Fibroblast of lung (primary cell): ENCODE results near the gene STK16. TPM values are rescaled to one million over a fixed set of nuclear protein-coding genes. Genes with fewer than 3 reads are reported as not detected.

Experiments
- DNase-seq, 2 donors: peaks; one replicate each; pipeline versions ENCODE4 v3.0.0 to v3.0.0-alpha.2; 2010; ENCODE audit warnings: low read depth in 2 of 2
- H2AFZ ChIP-seq: 2 replicates; pipeline ENCODE4 v1.5.1; 2012; ENCODE audit warnings: low read length, control low read depth, inconsistent platforms
- H3K27ac ChIP-seq: 2 replicates; pipeline ENCODE4 v1.5.1; 2011; ENCODE audit warnings: low read length, control low read depth; ENCODE audit not compliant: insufficient read depth
- H3K27me3 ChIP-seq: 2 replicates; pipeline ENCODE4 v1.5.1; 2011; ENCODE audit warnings: mild to moderate bottlenecking, low read length; ENCODE audit not compliant: control insufficient read depth, insufficient read depth
- H3K36me3 ChIP-seq: 2 replicates; pipeline ENCODE4 v1.5.1; 2011; ENCODE audit warnings: low read length; ENCODE audit not compliant: control insufficient read depth, insufficient read depth
- H3K4me1 ChIP-seq: 2 replicates; pipeline ENCODE4 v1.5.1; 2011; ENCODE audit warnings: low read length; ENCODE audit not compliant: control insufficient read depth, insufficient read depth; ENCODE audit errors: extremely low read depth
- H3K4me2 ChIP-seq: 2 replicates; pipeline ENCODE4 v1.5.1; 2011; ENCODE audit warnings: low read length, control low read depth; ENCODE audit not compliant: insufficient read depth; ENCODE audit errors: extremely low read depth
- H3K4me3 ChIP-seq, 4 experiments: fragments of 200-600 bp in 1 of 4; sonication (generic) in 1 of 4; replicated peaks in 1 of 4; 2 replicates each; pipeline ENCODE4 v1.5.1; 2011 to 2016; ENCODE audit warnings: low read length in 4 of 4, low read depth in 3 of 4, mild to moderate bottlenecking in 3 of 4, control low read depth in 2 of 4, inconsistent platforms in 1 of 4, mixed read lengths in 1 of 4; ENCODE audit not compliant: insufficient read depth in 1 of 4; ENCODE audit errors: control extremely low read depth in 1 of 4
- H3K79me2 ChIP-seq: 2 replicates; pipeline ENCODE4 v1.5.1; 2012; ENCODE audit warnings: mild to moderate bottlenecking, low read length, inconsistent platforms; ENCODE audit not compliant: control insufficient read depth, insufficient read depth
- H3K9ac ChIP-seq: 2 replicates; pipeline ENCODE4 v1.5.1; 2011; ENCODE audit warnings: mild to moderate bottlenecking, low read length, control low read depth; ENCODE audit not compliant: insufficient read depth
- H3K9me3 ChIP-seq: 2 replicates; pipeline ENCODE4 v1.5.1; 2012; ENCODE audit warnings: low read depth, low read length; ENCODE audit not compliant: control insufficient read depth, insufficient read depth
- H4K20me1 ChIP-seq: 2 replicates; pipeline ENCODE4 v1.5.1; 2011; ENCODE audit warnings: low read length; ENCODE audit not compliant: control insufficient read depth, insufficient read depth; ENCODE audit errors: extremely low read depth
- CTCF ChIP-seq, 2 donors: IDR thresholded peaks in 1 of 2; conservative IDR thresholded peaks in 1 of 2; 1 replicate in 1 of 2; 2 replicates in 1 of 2; pipeline ENCODE4 v1.5.1; 2011 to 2012; ENCODE audit warnings: low read length in 2 of 2, control low read depth in 1 of 2, inconsistent platforms in 1 of 2, low read depth in 1 of 2, mild to moderate bottlenecking in 1 of 2
- EZH2 ChIP-seq: IDR thresholded peaks from 2 replicates; pipeline ENCODE4 v1.5.1; 2012; ENCODE audit warnings: low read length, control low read depth, mild to moderate bottlenecking; ENCODE audit errors: missing control alignments
- polyA plus RNA-seq, 2 donors: library from polyadenylated mRNA; depleted of rRNA in 1 of 2; stranded (reverse) in 1 of 2; unstranded in 1 of 2; fragments of >200 nt; gene quantifications; 2 replicates each; pipeline ENCODE4 v1.2.1, GENCODE V29; 2011 to 2012; ENCODE audit warnings: missing spikeins in 1 of 2
- total RNA-seq: library from RNA; depleted of rRNA; stranded (reverse); fragments of >200 nt; gene quantifications from 2 replicates; pipeline ENCODE4 v1.2.1, GENCODE V29; 2014

Gene STK16
- total and polyA plus RNA-seq, 2 donors (not counting 1 experiment from before 2014, with no cell fraction given) = 30.7 to 35.7 TPM

GRCh38 chr2:219204425-219205164, 40.7 kb upstream of the STK16 start:
- H3K9me3 ChIP-seq = no peaks in the 10 kb centered on the region
- H2AFZ ChIP-seq = no peak overlapping the region

GRCh38 chr2:219205165-219205538, 40.1 kb upstream of the STK16 start:
- DNase-seq = no peak
- peaks cover 16% of the 10 kb centered on the region for H3K4me1 ChIP-seq

More at GRCh38 chr2:219204425-219205164, 40.7 kb upstream of the STK16 start:
- Histone ChIP-seq H4K20me1 (no peaks in the 10 kb centered on the region), H3K79me2 (peaks cover 2% of the 10 kb centered on the region), H3K4me1 (peaks cover 16% of the 10 kb centered on the region), H3K9ac (no peak overlapping the region), H3K4me3 (no peak overlapping the region), H3K27ac (no peak overlapping the region), H3K4me2 (no peak overlapping the region), H3K36me3 (peaks cover 10% of the 10 kb centered on the region), H3K27me3 (peaks cover 3% of the 10 kb centered on the region)
- DNase-seq = no peak
- TF ChIP-seq CTCF (conservative IDR thresholded peaks at IDR 0.05 in 1 of 2, IDR thresholded peaks at IDR 0.05 in 1 of 2; ENCODE audit: low read depth in 1 of 2, low read length in 2 of 2) (no peak), EZH2 (no peak)

GRCh38 chr2:219205981-219206327, 39.3 kb upstream of the STK16 start:
- no peaks in the 10 kb centered on the region for H3K9me3 ChIP-seq
- peaks cover 2% of the 10 kb centered on the region for H3K79me2 ChIP-seq
- peak overlapping the region; percentile 91 for H2AFZ ChIP-seq
- H3K4me2 ChIP-seq = peak overlapping the region; percentile 99
- peaks cover 16% of the 10 kb centered on the region for H3K4me1 ChIP-seq
- no peak for TF ChIP-seq CTCF (conservative IDR thresholded peaks at IDR 0.05 in 1 of 2, IDR thresholded peaks at IDR 0.05 in 1 of 2; ENCODE audit: low read depth in 1 of 2, low read length in 2 of 2)
- no peak for TF ChIP-seq EZH2
- peak overlapping the region; percentile 58 to 85 (median 75) for H3K4me3 ChIP-seq
- peak overlapping the region; percentile 50 for H3K27ac ChIP-seq
- no peaks in the 10 kb centered on the region for H4K20me1 ChIP-seq
- H3K9ac ChIP-seq = peak overlapping the region; percentile 68
- DNase-seq = no peak
- peaks cover 2% of the 10 kb centered on the region for H3K27me3 ChIP-seq
- peaks cover 15% of the 10 kb centered on the region for H3K36me3 ChIP-seq

More at GRCh38 chr2:219205165-219205538, 40.1 kb upstream of the STK16 start:
- Histone ChIP-seq H4K20me1 (no peaks in the 10 kb centered on the region), H3K79me2 (peaks cover 2% of the 10 kb centered on the region), H3K36me3 (peaks cover 10% of the 10 kb centered on the region), H3K9ac (no peak overlapping the region), H2AFZ (no peak overlapping the region), H3K9me3 (no peaks in the 10 kb centered on the region), H3K4me3 (no peak overlapping the region), H3K27ac (no peak overlapping the region), H3K4me2 (no peak overlapping the region), H3K27me3 (peaks cover 2% of the 10 kb centered on the region)
- TF ChIP-seq EZH2 = no peak
- TF ChIP-seq CTCF (conservative IDR thresholded peaks at IDR 0.05 in 1 of 2, IDR thresholded peaks at IDR 0.05 in 1 of 2; ENCODE audit: low read depth in 1 of 2, low read length in 2 of 2) = no peak
